B cell (primary cell): ENCODE results near the gene DPAGT1.

Experiments
- CTCF ChIP-seq: fragments of 200-600 bp; IDR thresholded peaks from one replicate; pipeline ENCODE4 v1.8.0; 2022; ENCODE audit warnings: antibody characterized with exemption, mild to moderate bottlenecking
- EZH2 ChIP-seq: IDR thresholded peaks from 2 replicates; pipeline ENCODE4 v1.6.1; 2012; ENCODE audit warnings: borderline replicate concordance, low read depth, mild to moderate bottlenecking, moderate library complexity, low read length; ENCODE audit not compliant: insufficient read depth, poor library complexity, severe bottlenecking

GRCh38 chr11:119130662-119131061 is 29.0 kb upstream of the DPAGT1 start:
- TF ChIP-seq CTCF = no peak
- TF ChIP-seq EZH2 = no peak
